ENCODE results near the gene SEC14L5.

Gene SEC14L5

GRCh38 chr16:4987580-4988374 is 29.6 kb downstream of the SEC14L5 start:
- DNase-seq: no peak

DNA sequence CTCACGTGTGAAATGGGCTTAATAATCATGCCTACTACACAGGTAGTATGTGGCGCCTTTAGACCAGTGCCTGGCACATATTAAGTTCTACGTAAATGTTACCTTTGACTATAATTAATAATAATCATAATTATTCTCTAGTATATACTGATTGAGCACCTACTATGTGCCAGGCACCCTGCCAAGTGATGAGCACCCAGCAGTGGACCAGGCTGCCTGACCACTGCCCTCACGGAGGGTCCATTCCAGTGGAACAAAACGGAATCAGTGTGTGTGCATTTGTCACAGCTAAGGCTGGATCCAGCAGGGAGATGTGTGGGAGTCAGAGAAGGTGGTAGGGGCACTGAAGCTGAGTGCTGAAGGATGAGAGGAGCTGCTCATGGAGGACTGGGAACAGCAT is 30.5 kb downstream of the SEC14L5 start:
- no peak for DNase-seq

GRCh38 chr16:4989391-4990006 is 31.4 kb downstream of the SEC14L5 start:
- no peak for DNase-seq

DNA sequence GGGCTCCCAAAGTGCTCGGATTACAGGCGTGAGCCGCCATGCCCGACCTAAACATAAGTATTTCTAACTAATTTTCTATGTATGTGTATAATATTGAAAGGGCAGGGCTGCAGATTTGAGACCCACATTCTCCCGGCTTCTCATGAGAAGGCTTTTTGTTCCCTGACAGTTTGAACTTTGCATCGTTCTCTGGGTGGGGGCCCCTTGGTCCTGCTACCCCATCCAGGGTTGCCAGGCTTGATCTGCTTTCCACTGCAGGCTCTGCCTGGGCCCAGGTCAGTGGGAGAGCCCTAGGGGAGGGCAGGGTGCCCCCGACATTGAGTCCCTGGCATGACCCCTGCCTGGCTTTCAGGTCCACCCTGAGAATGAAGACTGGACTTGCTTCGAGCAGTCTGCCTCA is 32.3 kb downstream of the SEC14L5 start:
- no peak for DNase-seq

- DNase-seq: no peak
These were observed 33.6 kb downstream of the SEC14L5 start for GRCh38 chr16:4991754-4992153.

DNA sequence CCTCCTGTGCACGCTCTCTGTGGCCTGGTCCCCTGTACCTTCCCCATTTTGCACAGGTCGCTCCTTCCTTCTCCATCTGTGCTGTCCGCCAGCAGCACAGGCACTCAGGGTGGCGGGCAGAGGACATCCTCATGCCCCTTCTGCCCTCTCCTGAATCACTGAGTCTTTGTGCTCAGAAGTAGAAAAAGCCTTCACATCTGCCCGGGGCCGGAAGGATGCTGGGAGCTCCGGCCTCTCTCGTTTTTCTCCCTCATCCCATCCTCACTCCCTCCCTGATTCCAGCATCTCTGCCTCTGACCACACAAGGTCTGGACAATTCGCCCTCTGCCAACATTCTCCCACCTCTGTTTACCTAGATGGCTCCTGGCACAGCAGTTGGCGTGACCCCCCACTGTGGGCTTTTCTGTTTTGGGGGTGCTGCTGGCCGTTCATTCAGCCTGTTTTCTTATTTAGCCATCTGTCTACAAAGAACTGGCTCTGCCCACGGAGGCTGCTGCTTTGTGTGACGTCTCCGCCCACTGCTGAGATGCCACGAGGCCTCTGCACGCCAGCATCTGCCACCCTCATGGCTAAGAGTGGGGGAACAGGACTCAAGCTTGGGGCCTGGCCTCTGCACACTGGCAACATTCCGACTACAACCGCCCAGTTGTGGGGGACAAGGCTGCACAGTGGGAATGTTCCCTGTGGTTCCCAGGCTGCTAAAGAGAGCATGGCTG is 36.7 kb downstream of the SEC14L5 start:
- no peak for DNase-seq

- no peak for DNase-seq
These were observed 42.5 kb downstream of the SEC14L5 start for GRCh38 chr16:5000573-5001001.

DNA sequence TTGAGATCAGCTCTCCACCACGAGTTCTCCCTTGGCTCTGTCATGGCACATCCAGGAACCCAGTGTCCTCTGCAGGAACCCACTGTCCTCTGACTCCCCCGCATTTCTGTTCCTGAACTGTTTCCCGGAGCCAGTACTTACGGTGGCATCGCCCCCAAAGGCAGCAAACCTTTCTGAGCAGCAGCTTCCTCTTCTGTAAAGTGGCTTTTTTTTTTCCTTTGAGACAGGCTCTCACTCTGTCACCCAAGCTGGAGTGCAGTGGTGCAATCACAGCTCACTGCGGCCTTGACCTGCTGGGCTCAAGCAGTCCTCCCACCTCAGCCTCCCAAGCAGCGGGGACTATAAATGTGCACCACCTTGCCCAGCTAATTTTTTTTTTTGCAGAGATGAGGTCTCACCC is 43.4 kb downstream of the SEC14L5 start:
- no peak for DNase-seq

- DNase-seq: no peak
These were observed 43.9 kb downstream of the SEC14L5 start for GRCh38 chr16:5001986-5002385.

DNA sequence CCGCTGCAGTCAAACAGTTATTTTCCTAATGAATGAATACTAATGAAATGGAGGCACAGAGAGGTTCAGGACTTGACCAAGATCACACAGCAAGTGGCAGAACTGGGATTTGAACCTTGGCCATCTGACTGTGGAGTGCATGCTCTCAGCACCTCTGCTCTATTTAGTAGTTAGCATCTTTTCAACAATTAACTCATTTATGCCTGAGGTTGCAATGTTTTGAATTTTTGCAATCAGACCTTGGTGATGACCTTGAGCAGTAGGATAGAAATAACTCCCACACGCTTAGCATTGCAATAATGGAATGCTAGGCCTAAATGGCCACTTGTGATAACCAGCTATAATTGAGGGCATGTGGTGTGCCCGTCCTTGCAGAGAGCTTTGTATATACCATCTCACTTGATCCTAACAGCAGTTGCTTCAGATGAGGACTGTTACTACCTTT is 44.6 kb downstream of the SEC14L5 start:
- DNase-seq: no peak

- no peak for DNase-seq
These were observed 45.1 kb downstream of the SEC14L5 start for GRCh38 chr16:5003211-5003610.

- no peak for DNase-seq
These were observed 45.7 kb downstream of the SEC14L5 start for GRCh38 chr16:5003828-5004227.

DNA sequence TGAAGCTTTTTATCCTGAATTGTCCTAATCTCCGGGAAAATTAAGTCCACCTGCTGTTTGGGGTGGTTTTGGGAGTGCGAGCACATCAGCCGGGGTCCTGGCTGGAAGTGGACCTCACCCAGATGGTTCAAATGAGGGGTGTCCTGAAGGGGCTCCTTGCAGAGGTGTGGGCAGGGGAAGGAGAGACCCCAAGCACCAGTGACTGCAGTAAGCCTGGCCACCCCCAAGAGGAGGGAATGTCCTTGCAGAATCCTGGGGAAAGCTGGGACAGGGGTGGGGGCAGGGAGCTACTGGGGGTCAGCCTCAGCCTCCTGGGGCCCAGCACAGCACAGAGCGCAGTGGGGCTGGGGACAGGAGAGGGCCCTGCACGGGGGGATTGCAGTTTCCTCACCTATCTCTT is 46.2 kb downstream of the SEC14L5 start:
- DNase-seq: no peak

- no peak for DNase-seq
These were observed 47.8 kb downstream of the SEC14L5 start for GRCh38 chr16:5005916-5006315.

DNA sequence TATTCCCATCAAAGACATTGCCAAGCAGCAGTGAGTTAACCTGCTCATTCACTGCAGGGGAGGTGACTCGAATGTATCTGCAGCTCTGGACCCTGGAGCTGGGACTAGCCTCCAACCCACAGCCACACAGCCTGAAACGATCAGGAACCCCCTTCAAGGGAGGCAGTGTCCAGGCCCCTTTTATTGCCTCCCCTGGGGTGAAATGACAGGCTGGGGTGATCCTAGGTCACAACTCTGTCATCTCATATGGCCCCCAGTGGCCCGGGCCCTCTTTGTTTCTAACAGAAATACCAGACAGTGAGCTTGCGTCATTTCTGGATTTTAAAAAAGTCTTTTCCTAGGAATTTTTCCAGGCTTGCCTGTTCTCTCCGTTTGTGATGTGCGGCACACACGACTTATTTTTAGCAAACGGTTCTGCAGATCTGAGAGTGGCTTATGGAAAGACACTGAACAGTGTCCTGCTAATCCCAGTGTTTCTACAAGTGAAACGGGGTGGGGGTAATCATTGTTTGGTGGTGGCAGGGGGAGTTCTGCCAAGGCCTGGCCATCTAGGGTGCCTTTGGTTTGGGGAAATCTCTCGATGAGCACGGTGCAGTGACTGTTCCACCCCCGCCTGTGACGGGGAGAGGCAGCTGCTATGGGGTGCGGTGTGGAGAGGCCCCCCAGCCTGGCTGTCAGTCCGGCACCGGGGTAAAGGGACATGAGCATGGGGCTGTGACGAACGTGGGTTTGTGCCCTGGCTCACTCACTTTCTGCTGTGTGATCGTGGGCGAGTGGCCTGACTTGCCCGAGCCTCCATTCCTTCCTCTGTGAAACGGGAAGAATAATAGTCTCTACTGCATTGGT is 48.4 kb downstream of the SEC14L5 start:
- no peak for DNase-seq

GRCh38 chr16:5007256-5007655 is 49.1 kb downstream of the SEC14L5 start:
- DNase-seq: no peak

DNA sequence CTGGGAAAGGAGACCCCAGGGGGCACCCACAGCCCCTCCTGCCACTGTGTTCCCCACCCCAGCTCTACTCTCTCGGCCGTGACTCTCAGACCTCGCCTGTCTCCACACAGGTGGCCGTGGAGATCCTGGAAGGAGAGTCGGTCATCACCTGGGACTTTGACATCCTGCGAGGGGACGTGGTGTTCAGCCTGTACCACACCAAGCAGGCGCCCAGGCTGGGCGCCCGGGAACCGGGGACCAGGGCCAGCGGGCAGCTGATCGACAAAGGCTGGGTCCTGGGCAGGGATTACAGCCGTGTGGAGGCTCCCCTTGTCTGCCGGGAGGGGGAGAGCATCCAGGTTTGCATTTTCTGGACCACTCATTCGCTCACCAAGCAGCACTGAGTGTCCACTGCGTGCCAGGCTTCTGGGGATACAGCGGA is 50.2 kb downstream of the SEC14L5 start:
- DNase-seq: no peak

DNA sequence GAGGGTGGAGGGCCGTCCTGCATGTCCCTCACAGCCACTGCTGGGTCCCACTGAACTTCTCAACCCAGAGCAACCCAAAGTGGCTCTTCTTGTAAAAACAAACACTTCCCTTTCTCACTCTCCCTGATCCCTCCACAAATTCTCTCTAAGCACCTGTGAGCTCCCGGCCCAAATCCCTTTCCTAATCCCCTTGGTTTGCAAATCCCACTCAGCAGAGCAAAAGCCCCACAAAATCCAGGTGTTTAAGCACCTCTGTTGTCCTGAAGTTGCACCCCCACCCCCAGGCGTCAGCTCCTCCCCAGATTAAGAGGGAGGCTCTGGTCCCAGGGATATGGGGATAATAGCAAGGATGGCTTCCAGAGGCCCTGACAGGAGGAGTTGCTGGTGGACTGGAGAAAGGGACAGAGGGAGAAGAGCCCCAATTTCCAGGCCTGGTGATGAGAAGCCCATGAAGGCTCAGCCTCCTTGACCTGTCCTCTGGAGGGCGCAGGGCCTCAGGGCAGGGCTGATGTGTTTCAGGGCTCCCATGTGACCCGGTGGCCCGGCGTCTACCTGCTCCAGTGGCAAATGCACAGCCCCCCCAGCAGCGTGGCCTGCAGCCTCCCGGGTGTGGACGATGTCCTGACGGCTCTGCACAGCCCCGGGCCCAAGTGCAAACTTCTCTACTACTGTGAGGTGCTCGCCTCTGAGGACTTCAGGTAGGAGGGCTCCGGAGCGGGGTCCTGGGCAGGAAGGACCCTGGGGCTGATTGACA is 52.6 kb downstream of the SEC14L5 start:
- no peak for DNase-seq

- DNase-seq: no peak
These were observed 53.5 kb downstream of the SEC14L5 start for GRCh38 chr16:5011637-5012036.

GRCh38 chr16:5012887-5013286 is 54.8 kb downstream of the SEC14L5 start:
- DNase-seq: no peak

- DNase-seq: no peak
These were observed 57.2 kb downstream of the SEC14L5 start for GRCh38 chr16:5015351-5015750.

DNA sequence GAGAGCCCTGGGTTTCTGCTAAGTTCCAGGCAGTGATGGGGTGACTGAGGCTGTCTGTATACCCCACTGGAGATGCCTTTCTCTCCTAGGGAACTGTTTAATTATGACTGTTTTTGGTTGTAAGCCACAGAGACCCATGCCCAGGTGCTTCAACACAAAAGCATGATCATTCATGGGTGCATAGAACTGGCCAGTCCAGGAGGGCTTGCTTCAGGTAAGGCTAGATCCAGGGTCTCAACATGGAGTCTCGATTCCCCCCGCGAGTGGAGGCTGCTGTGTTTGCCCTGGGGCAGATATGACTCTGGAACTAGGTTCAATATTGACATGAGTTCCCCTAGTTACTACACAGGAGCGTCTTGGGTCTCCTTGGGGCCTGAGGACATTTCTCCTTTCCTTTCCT is 57.8 kb downstream of the SEC14L5 start:
- DNase-seq: no peak
